GM13976 (cell line): ENCODE data around the gene ZSCAN1.

ENCODE experiments used
- DNase-seq: peaks from one replicate; pipeline ENCODE4 v3.0.0; 2012; ENCODE audit warnings: low spot score
- CTCF ChIP-seq: IDR thresholded peaks from 2 replicates; pipeline ENCODE4 v1.5.1; 2012; ENCODE audit warnings: borderline replicate concordance, mild to moderate bottlenecking; ENCODE audit not compliant: insufficient read depth; ENCODE audit errors: extremely low read depth, missing control alignments, control extremely low read depth
- in situ Hi-C: fragments of 300-500 bp; cut with MboI; formaldehyde crosslinking; loops from one replicate; pipeline ENCODE4 v1.12.0; 2022; ENCODE audit warnings: low sequenced_read_pairs, mixed read lengths, inconsistent platforms; ENCODE audit not compliant: unreplicated experiment

The ZSCAN1 gene

GRCh38 chr19:58097349-58097748 lies 63.5 kb downstream of the ZSCAN1 start:
- in situ Hi-C loops: no loop called here
- DNase-seq: no peak
- TF ChIP-seq CTCF: no peak

GRCh38 chr19:58097781-58098681 lies 64.2 kb downstream of the ZSCAN1 start, which contains the start of gene ZSCAN18:
TSS of gene ZSCAN18 (minus strand) at chr19:58098231. CDS start at chr19:58090267, 7,964 bp downstream.
- no peak for TF ChIP-seq CTCF
- peak; percentile 98 for DNase-seq
- in situ Hi-C loops: no loop called here

- in situ Hi-C loops: no loop called here
- no peak for TF ChIP-seq CTCF
These were observed 64.8 kb downstream of the ZSCAN1 start for GRCh38 chr19:58098682-58098998.

More at GRCh38 chr19:58098682-58098998, 64.8 kb downstream of the ZSCAN1 start:
- DNase-seq: no peak
